ENCODE results near the gene MEGF10.

DNA sequence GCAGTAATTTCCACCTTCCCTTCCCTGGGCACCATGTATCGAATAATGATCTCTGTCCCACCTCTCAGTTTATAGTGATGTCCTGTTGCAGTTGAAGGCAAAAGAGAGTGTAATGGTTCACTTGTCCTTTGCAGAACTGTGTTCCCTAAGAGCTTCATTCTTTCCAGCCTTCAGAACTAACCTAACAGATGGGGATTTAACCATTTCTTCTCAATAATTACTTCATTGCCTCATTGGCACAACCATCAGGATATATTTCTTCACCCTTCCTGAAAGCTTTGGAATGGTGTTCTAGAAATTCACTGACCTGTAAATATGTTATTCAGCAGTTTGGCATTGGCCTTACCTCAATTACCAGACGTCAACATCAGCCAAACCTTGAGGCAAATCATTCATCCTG lies 142.9 kb downstream of the MEGF10 start:
- no peak for TF ChIP-seq POLR2A (IDR thresholded peaks at IDR 0.05; ENCODE audit: low read depth, low read length)
- no peak for TF ChIP-seq POLR2AphosphoS5 (IDR thresholded peaks at IDR 0.05; ENCODE audit: low read depth, low read length)
- TF ChIP-seq TAF1 (IDR thresholded peaks at IDR 0.05; ENCODE audit: borderline replicate concordance, low read depth, low read length): no peak

Data from GM12892 (cell line).